GM12891 (cell line): ENCODE results near the gene ERCC6L2.

ENCODE experiments used
- POLR2A ChIP-seq: IDR thresholded peaks from 2 replicates; pipeline ENCODE4 v1.6.1; 2011; ENCODE audit warnings: low read depth, low read length, control low read depth
- POLR2AphosphoS5 ChIP-seq: IDR thresholded peaks from 2 replicates; pipeline ENCODE4 v1.6.1; 2011; ENCODE audit warnings: low read depth, low read length, control low read depth
- POU2F2 ChIP-seq: IDR thresholded peaks from 2 replicates; pipeline ENCODE4 v1.6.1; 2011; ENCODE audit warnings: low read depth, mild to moderate bottlenecking, control low read depth, low read length, moderate library complexity
- SPI1 ChIP-seq: IDR thresholded peaks from 2 replicates; pipeline ENCODE4 v1.6.1; 2011; ENCODE audit warnings: low read depth, low read length, control low read depth
- TAF1 ChIP-seq: IDR thresholded peaks from 2 replicates; pipeline ENCODE4 v1.6.1; 2011; ENCODE audit warnings: low read depth, low read length, control low read depth

GRCh38 chr9:95935861-95936578, 60.5 kb downstream of the ERCC6L2 start:
- TF ChIP-seq POU2F2 (no peak), POLR2A (no peak), POLR2AphosphoS5 (no peak), TAF1 (no peak), SPI1 (no peak)
